Epidermal melanocyte (primary cell): ENCODE data around the gene PIAS1.
"Not testable (repeated sequence)": the region's sequence is repeated elsewhere in the genome, so short reads cannot be mapped to it uniquely, and the experiment has no call there.

ENCODE experiments used
- DNase-seq: peaks from one replicate; pipeline ENCODE4 v3.0.0; 2011; ENCODE audit warnings: low spot score; ENCODE audit not compliant: insufficient read length

The PIAS1 gene

GRCh38 chr15:68203486-68203885 lies 149.4 kb downstream of the PIAS1 start:
- DNase-seq, result no peak

- no peak for DNase-seq
Measured at GRCh38 chr15:68203956-68204355, 149.8 kb downstream of the PIAS1 start.

GRCh38 chr15:68204361-68204760 lies 150.2 kb downstream of the PIAS1 start:
- DNase-seq, result no peak

- no peak for DNase-seq
Measured at GRCh38 chr15:68204776-68205557, 150.9 kb downstream of the PIAS1 start, which contains the start of gene CALML4. Gene CALML4, minus strand, starts transcription at chr15:68205332. Its CDS starts 85 bp downstream, at chr15:68205247.

- no peak for DNase-seq
Measured at GRCh38 chr15:68205558-68205944, 151.4 kb downstream of the PIAS1 start.

- DNase-seq, result no peak
Measured at GRCh38 chr15:68205954-68206539, 151.9 kb downstream of the PIAS1 start.

GRCh38 chr15:68206711-68207151 lies 152.6 kb downstream of the PIAS1 start:
- no peak for DNase-seq

- DNase-seq, result no peak
Measured at GRCh38 chr15:68207176-68207935, 153.2 kb downstream of the PIAS1 start.

GRCh38 chr15:68208136-68208535 lies 154.0 kb downstream of the PIAS1 start:
- DNase-seq, result no peak

GRCh38 chr15:68208636-68209240 lies 154.6 kb downstream of the PIAS1 start:
- no peak for DNase-seq

- no peak for DNase-seq
Measured at GRCh38 chr15:68209272-68209671, 155.2 kb downstream of the PIAS1 start.

- no peak for DNase-seq
Measured at GRCh38 chr15:68209735-68210408, 155.8 kb downstream of the PIAS1 start.

GRCh38 chr15:68210409-68210756 lies 156.3 kb downstream of the PIAS1 start:
- no peak for DNase-seq

GRCh38 chr15:68210821-68211655 lies 156.9 kb downstream of the PIAS1 start:
- DNase-seq, result no peak

GRCh38 chr15:68211656-68212320 lies 157.7 kb downstream of the PIAS1 start:
- DNase-seq, result no peak

- not testable (repeated sequence) for DNase-seq
Measured at GRCh38 chr15:68213491-68213845, 159.4 kb downstream of the PIAS1 start.

- no peak for DNase-seq
Measured at GRCh38 chr15:68213991-68214837, 160.1 kb downstream of the PIAS1 start.

GRCh38 chr15:68214838-68215254 lies 160.7 kb downstream of the PIAS1 start:
- no peak for DNase-seq

- DNase-seq, result no peak
Measured at GRCh38 chr15:68217341-68217740, 163.2 kb downstream of the PIAS1 start.
